Tibial nerve (tissue), 3 donors: Measurements from ENCODE around the gene SEMA6A.

Experiments
- EP300 ChIP-seq, 2 donors: sonication (generic); formaldehyde crosslinking; IDR thresholded peaks; one replicate each; pipeline ENCODE4 v1.6.1; 2017; ENCODE audit warnings: antibody characterized with exemption in 2 of 2, mild to moderate bottlenecking in 1 of 2
- POLR2A ChIP-seq, 2 donors: fragments of 450-650 bp; IDR thresholded peaks; one replicate each; pipeline ENCODE4 v1.6.1; 2017; ENCODE audit warnings: antibody characterized with exemption in 2 of 2, mild to moderate bottlenecking in 2 of 2, moderate library complexity in 2 of 2

- TF ChIP-seq POLR2A (IDR thresholded peaks at IDR 0.05) (no peak), EP300 (IDR thresholded peaks at IDR 0.05) (no peak)
These were observed 66.5 kb downstream of the SEMA6A start for GRCh38 chr5:116507941-116508655.
